OCI-LY7 (cell line): ENCODE measurements around the gene RARB.

Experiments used
- EZH2phosphoT487 ChIP-seq: fragments of 200-600 bp; sonication (generic); IDR thresholded peaks from 2 replicates; pipeline ENCODE4 v1.6.1; 2018; ENCODE audit warnings: low read depth, borderline replicate concordance, mild to moderate bottlenecking, mixed run types, antibody characterized with exemption, low read length, moderate library complexity, mixed read lengths
- TF ChIP-seq, protein P1 (sequence below): fragments of 200-600 bp; sonication (generic); conservative IDR thresholded peaks from 2 replicates; pipeline ENCODE4 v1.5.1; 2014; ENCODE audit warnings: mild to moderate bottlenecking, antibody characterized with exemption, low read length, moderate library complexity, mixed read lengths

DNA sequence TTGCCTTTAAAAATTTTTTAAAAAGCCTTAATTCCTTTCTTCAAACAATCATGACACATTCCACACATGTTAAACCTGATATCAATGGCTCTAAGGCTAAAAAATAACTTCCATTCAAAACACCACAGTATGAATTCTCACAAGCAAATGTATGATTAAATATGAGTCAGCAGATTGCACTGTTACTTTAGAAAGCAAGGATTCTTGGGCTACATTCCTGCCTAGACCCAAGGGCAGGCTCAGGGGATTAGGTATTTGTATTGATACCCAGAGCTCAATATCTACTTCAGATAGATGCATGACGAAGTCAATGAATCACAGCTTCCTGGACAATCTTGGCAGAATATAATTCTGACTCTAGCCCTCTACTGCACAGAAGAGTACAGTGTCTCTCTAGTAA is 65.7 kb downstream of the RARB start:
- TF ChIP-seq, protein P1, sequence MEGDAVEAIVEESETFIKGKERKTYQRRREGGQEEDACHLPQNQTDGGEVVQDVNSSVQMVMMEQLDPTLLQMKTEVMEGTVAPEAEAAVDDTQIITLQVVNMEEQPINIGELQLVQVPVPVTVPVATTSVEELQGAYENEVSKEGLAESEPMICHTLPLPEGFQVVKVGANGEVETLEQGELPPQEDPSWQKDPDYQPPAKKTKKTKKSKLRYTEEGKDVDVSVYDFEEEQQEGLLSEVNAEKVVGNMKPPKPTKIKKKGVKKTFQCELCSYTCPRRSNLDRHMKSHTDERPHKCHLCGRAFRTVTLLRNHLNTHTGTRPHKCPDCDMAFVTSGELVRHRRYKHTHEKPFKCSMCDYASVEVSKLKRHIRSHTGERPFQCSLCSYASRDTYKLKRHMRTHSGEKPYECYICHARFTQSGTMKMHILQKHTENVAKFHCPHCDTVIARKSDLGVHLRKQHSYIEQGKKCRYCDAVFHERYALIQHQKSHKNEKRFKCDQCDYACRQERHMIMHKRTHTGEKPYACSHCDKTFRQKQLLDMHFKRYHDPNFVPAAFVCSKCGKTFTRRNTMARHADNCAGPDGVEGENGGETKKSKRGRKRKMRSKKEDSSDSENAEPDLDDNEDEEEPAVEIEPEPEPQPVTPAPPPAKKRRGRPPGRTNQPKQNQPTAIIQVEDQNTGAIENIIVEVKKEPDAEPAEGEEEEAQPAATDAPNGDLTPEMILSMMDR, result no peak
- TF ChIP-seq EZH2phosphoT487, result no peak
